KMS-11 (cell line): Measurements from ENCODE around the gene FTCD.
"Not testable (repeated sequence)": the region's sequence is repeated elsewhere in the genome, so short reads cannot be mapped to it uniquely, and the experiment has no call there.

ENCODE experiments used
- H2AFZ ChIP-seq: fragments of 200-600 bp; sonication (generic); 2 replicates; pipeline ENCODE4 v1.6.1; 2016; ENCODE audit warnings: antibody characterized with exemption, mixed run types, low read depth
- H3K27ac ChIP-seq: fragments of 200-600 bp; sonication (generic); 2 replicates; pipeline ENCODE4 v1.6.1; 2016; ENCODE audit warnings: mild to moderate bottlenecking, mixed run types
- H3K27me3 ChIP-seq: fragments of 200-600 bp; sonication (generic); 2 replicates; pipeline ENCODE4 v1.6.1; 2017; ENCODE audit warnings: mild to moderate bottlenecking, low read depth, mixed run types, moderate library complexity; ENCODE audit not compliant: insufficient read depth
- H3K36me3 ChIP-seq: fragments of 200-600 bp; sonication (generic); 2 replicates; pipeline ENCODE4 v1.6.1; 2017; ENCODE audit warnings: mild to moderate bottlenecking, mixed run types; ENCODE audit not compliant: insufficient read depth
- H3K4me1 ChIP-seq: fragments of 200-600 bp; sonication (generic); 2 replicates; pipeline ENCODE4 v1.6.1; 2016; ENCODE audit warnings: mild to moderate bottlenecking, low read depth, mixed run types; ENCODE audit not compliant: poor library complexity, severe bottlenecking
- H3K4me2 ChIP-seq: fragments of 200-600 bp; sonication (generic); 2 replicates; pipeline ENCODE4 v1.7.0; 2016; ENCODE audit warnings: mild to moderate bottlenecking, mixed run types
- H3K4me3 ChIP-seq: fragments of 200-600 bp; sonication (generic); IDR thresholded peaks from 2 replicates; pipeline ENCODE4 v1.6.1; 2017; ENCODE audit warnings: low read depth, low read length, mixed read lengths; ENCODE audit not compliant: insufficient read depth
- H3K79me2 ChIP-seq: fragments of 200-600 bp; sonication (generic); 2 replicates; pipeline ENCODE4 v1.6.1; 2016; ENCODE audit warnings: low read depth, mixed run types; ENCODE audit not compliant: insufficient read depth
- H3K9ac ChIP-seq: fragments of 200-600 bp; sonication (generic); 2 replicates; pipeline ENCODE4 v1.6.1; 2016; ENCODE audit warnings: mild to moderate bottlenecking, mixed run types
- H4K20me1 ChIP-seq: fragments of 200-600 bp; sonication (generic); 2 replicates; pipeline ENCODE4 v1.6.1; 2016; ENCODE audit warnings: mild to moderate bottlenecking, mixed run types; ENCODE audit not compliant: insufficient read depth
- CTCF ChIP-seq: fragments of 200-600 bp; sonication (generic); conservative IDR thresholded peaks from 2 replicates; pipeline ENCODE4 v1.6.1; 2017; ENCODE audit warnings: low read depth, mild to moderate bottlenecking, antibody characterized with exemption, low read length, moderate library complexity, mixed read lengths

FTCD gene

DNA sequence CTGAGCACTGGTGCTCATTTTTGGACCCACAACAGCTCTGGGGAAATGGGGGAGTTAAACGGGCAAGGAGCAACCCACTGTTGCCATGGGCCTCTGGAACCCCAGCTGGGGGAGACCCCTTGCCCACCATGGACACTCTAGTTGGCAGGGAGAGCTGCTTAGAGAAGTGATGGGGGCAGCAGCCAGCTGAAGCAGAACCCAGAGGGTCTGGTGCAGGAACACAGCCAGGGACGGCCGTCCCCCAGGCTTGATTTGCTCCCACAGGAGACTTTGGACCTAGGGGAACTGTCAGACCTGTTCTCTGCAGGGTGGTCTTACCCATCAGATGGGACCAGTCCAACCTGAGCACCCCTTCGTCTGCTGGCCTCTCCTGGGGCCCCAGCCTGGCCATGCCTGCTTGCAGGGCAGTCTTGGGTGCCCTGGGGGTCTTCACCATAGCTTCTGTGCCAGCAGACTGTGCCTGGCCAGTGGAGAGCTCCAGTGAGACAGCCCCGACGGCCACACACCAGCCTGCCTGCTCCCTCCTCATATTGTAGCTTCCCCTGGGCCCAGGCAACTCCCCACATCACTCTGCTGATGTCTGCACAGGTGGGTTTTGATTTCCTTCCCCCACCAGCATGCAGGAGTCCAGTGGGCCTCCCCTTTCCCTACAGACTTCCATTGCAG is 17.6 kb upstream of the FTCD start:
- no peaks in the 10 kb centered on the region for H3K36me3 ChIP-seq
- no peaks in the 10 kb centered on the region for H3K4me1 ChIP-seq
- no peaks in the 10 kb centered on the region for H4K20me1 ChIP-seq
- H3K27me3 ChIP-seq, result no peaks in the 10 kb centered on the region
- no peak overlapping the region for H3K27ac ChIP-seq
- no peak overlapping the region for H3K4me3 ChIP-seq
- no peak overlapping the region for H3K9ac ChIP-seq
- TF ChIP-seq CTCF, result no peak
- H2AFZ ChIP-seq, result no peak overlapping the region
- H3K79me2 ChIP-seq, result peaks cover 29% of the 10 kb centered on the region; the same call in 1 of the 2 replicates
- no peak overlapping the region for H3K4me2 ChIP-seq

- no peak overlapping the region for H3K4me3 ChIP-seq
- peaks cover 29% of the 10 kb centered on the region; the same call in 1 of the 2 replicates for H3K79me2 ChIP-seq
- H3K4me2 ChIP-seq, result no peak overlapping the region
- no peak overlapping the region for H3K27ac ChIP-seq
- no peak overlapping the region for H3K9ac ChIP-seq
- H3K4me1 ChIP-seq, result no peaks in the 10 kb centered on the region
- no peak for TF ChIP-seq CTCF
- H3K27me3 ChIP-seq, result no peaks in the 10 kb centered on the region
- no peaks in the 10 kb centered on the region for H4K20me1 ChIP-seq
- no peaks in the 10 kb centered on the region for H3K36me3 ChIP-seq
- H2AFZ ChIP-seq, result no peak overlapping the region
These were observed 16.9 kb upstream of the FTCD start for GRCh38 chr21:46171996-46172862.

GRCh38 chr21:46171585-46171984 is 16.2 kb upstream of the FTCD start:
- TF ChIP-seq CTCF, result no peak
- Histone ChIP-seq H4K20me1 (no peaks in the 10 kb centered on the region), H3K36me3 (no peaks in the 10 kb centered on the region), H3K27me3 (no peaks in the 10 kb centered on the region), H3K4me3 (no peak overlapping the region), H3K27ac (no peak overlapping the region), H3K9ac (no peak overlapping the region), H3K4me1 (no peaks in the 10 kb centered on the region), H3K4me2 (no peak overlapping the region), H3K79me2 (peaks cover 26% of the 10 kb centered on the region; the same call in 1 of the 2 replicates), H2AFZ (no peak overlapping the region)

GRCh38 chr21:46170436-46171193 is 15.2 kb upstream of the FTCD start:
- not testable (repeated sequence) for H3K4me2 ChIP-seq, H3K9ac ChIP-seq, H3K36me3 ChIP-seq, H3K4me1 ChIP-seq, H2AFZ ChIP-seq, H3K27ac ChIP-seq, H3K27me3 ChIP-seq, H3K4me3 ChIP-seq, H4K20me1 ChIP-seq
- H3K79me2 ChIP-seq, result peaks cover 20% of the 10 kb centered on the region; the same call in 1 of the 2 replicates
